HepG2 (cell line): ENCODE results near the gene ITPRIP. TPM values are rescaled to one million over a fixed set of nuclear protein-coding genes. Genes with fewer than 3 reads are reported as not detected.

ENCODE experiments used
- ATAC-seq: fragments of 200-7000 bp; cut with Tn5 transposase; 3 replicates; pipeline ENCODE4 v1.9.1; 2020; ENCODE audit warnings: mild to moderate bottlenecking, moderate library complexity
- BruUV-seq: library from RNA; stranded (reverse); fragments of 400-500 nt; replicated peaks from 2 replicates; lab custom pipeline; 2021; lab: Mats Ljungman, UMichigan
- CTCF ChIA-PET: fragments of 300-600 bp; formaldehyde crosslinking; extraction: SDS; loops from one replicate; lab custom pipeline; 2021; ENCODE audit warnings: low total read pairs, inconsistent platforms, low intra/inter-chr PET ratio; lab: Yijun Ruan, JAX
- POLR2A ChIA-PET: fragments of 350-600 bp; sonication (Branson Sonifier 250); formaldehyde crosslinking; loops from one replicate; lab custom pipeline; 2020; ENCODE audit warnings: antibody characterized with exemption, inconsistent platforms; lab: Yijun Ruan, JAX
- DNase-seq: peaks from one replicate; pipeline ENCODE4 v3.0.0-alpha.2; 2015; ENCODE audit warnings: low spot score
- FAIRE-seq: peaks from 3 replicates; lab custom pipeline; 2011; peaks lifted over from hg19 to GRCh38; lab: Jason Lieb, UNC
- H2AFZ ChIP-seq: one replicate; pipeline ENCODE4 v1.6.1; 2011; ENCODE audit warnings: low read length, inconsistent platforms
- H3K27ac ChIP-seq: fragments of 300-600 bp; 3 replicates; pipeline ENCODE4 v1.8.0; 2011; ENCODE audit warnings: mixed run types, mild to moderate bottlenecking, mixed read lengths, low read length, inconsistent platforms; ENCODE audit not compliant: insufficient read depth; ENCODE audit errors: extremely low read length
- H3K27me3 ChIP-seq, 2 experiments: fragments of 200-600 bp in 1 of 2; 2 replicates in 1 of 2; 3 replicates in 1 of 2; pipeline versions ENCODE4 v1.6.0 to v1.8.0; 2011; ENCODE audit warnings: low read length in 2 of 2, mild to moderate bottlenecking in 2 of 2, moderate library complexity in 2 of 2, inconsistent platforms in 1 of 2; ENCODE audit not compliant: insufficient read depth in 2 of 2, control insufficient read depth in 1 of 2
- H3K36me3 ChIP-seq, 2 experiments: fragments of 200-600 bp in 1 of 2; replicated peaks in 1 of 2; 2 replicates in 1 of 2; 3 replicates in 1 of 2; pipeline versions ENCODE4 v1.5.1 to v1.8.0; 2011; ENCODE audit warnings: low read length in 2 of 2, inconsistent platforms in 1 of 2; ENCODE audit not compliant: insufficient read depth in 2 of 2, control insufficient read depth in 1 of 2
- H3K4me1 ChIP-seq: 2 replicates; pipeline ENCODE4 v1.5.1; 2012; ENCODE audit warnings: low read length, inconsistent platforms; ENCODE audit not compliant: insufficient read depth
- H3K4me2 ChIP-seq: 2 replicates; pipeline ENCODE4 v1.6.0; 2011; ENCODE audit warnings: low read depth, low read length, inconsistent platforms
- H3K4me3 ChIP-seq, 3 experiments: fragments of 200-600 bp in 1 of 3; sonication (generic), shearing (Covaris generic) in 1 of 3; replicated peaks in 1 of 3; 2 replicates each; pipeline ENCODE4 v1.5.1; 2011 to 2016; ENCODE audit warnings: low read length in 3 of 3, inconsistent platforms in 2 of 3, low read depth in 2 of 3, mild to moderate bottlenecking in 2 of 3, control low read depth in 1 of 3, mixed read lengths in 1 of 3; ENCODE audit not compliant: insufficient read depth in 1 of 3
- H3K79me2 ChIP-seq: one replicate; pipeline ENCODE4 v1.6.1; 2011; ENCODE audit warnings: low read length, inconsistent platforms; ENCODE audit not compliant: insufficient read depth
- H3K9ac ChIP-seq: 2 replicates; pipeline ENCODE4 v1.6.0; 2011; ENCODE audit warnings: mild to moderate bottlenecking, low read depth, low read length, inconsistent platforms; ENCODE audit not compliant: insufficient read depth
- H3K9me3 ChIP-seq: 2 replicates; pipeline ENCODE4 v1.5.1; 2012; ENCODE audit warnings: mild to moderate bottlenecking, low read length
- H4K20me1 ChIP-seq: 2 replicates; pipeline ENCODE4 v1.6.0; 2011; ENCODE audit warnings: inconsistent platforms, mild to moderate bottlenecking, low read length, moderate library complexity; ENCODE audit not compliant: insufficient read depth
- AGO2 ChIP-seq: fragments of 200-400 bp; formaldehyde crosslinking; optimal IDR thresholded peaks from 2 replicates; pipeline ENCODE3; 2017; ENCODE audit warnings: mild to moderate bottlenecking, low read depth, low read length, moderate library complexity
- CBFB ChIP-seq: sonication (generic); formaldehyde crosslinking; IDR thresholded peaks from 2 replicates; pipeline ENCODE4 v1.4.0; 2020; ENCODE audit warnings: missing genetic modification reagents
- EHMT2 ChIP-seq: fragments of 200-600 bp; sonication (generic); IDR thresholded peaks from 2 replicates; pipeline ENCODE4 v1.7.0; 2017; ENCODE audit warnings: antibody characterized with exemption, low read depth, low read length, borderline replicate concordance
- EZH2 ChIP-seq: conservative IDR thresholded peaks from 2 replicates; pipeline ENCODE4 v1.6.1; 2012; ENCODE audit warnings: mild to moderate bottlenecking, low read depth, low read length, moderate library complexity
- GMEB2 ChIP-seq: IDR thresholded peaks from 2 replicates; pipeline ENCODE4 v1.6.1; 2016; ENCODE audit warnings: missing biosample characterization, missing genetic modification reagents, low read depth
- KDM5B ChIP-seq: sonication (generic); formaldehyde crosslinking; IDR thresholded peaks from 2 replicates; pipeline ENCODE4 v1.4.0; 2020; ENCODE audit warnings: missing genetic modification reagents, mild to moderate bottlenecking, borderline replicate concordance
- KLF9 ChIP-seq: IDR thresholded peaks from 2 replicates; pipeline ENCODE4 v1.6.1; 2016; ENCODE audit warnings: low read depth
- NR0B2 ChIP-seq: sonication (generic); formaldehyde crosslinking; IDR thresholded peaks from 2 replicates; pipeline ENCODE4 v1.4.0; 2020; ENCODE audit warnings: mild to moderate bottlenecking, missing genetic modification reagents
- PRPF4 ChIP-seq: fragments of 200-400 bp; formaldehyde crosslinking; IDR thresholded peaks from 2 replicates; pipeline ENCODE4 v1.6.1; 2016; ENCODE audit warnings: low read length, low read depth; ENCODE audit not compliant: poor library complexity, severe bottlenecking
- SAP130 ChIP-seq: IDR thresholded peaks from 2 replicates; pipeline ENCODE4 v1.6.1; 2016; ENCODE audit warnings: low read depth
- SMC3 ChIP-seq: IDR thresholded peaks from 2 replicates; pipeline ENCODE4 v1.6.1; 2011; ENCODE audit warnings: low read length, improper control_type of control experiment
- ZBTB46 ChIP-seq: sonication (generic); formaldehyde crosslinking; IDR thresholded peaks from 2 replicates; pipeline ENCODE4 v1.4.0; 2020; ENCODE audit warnings: mild to moderate bottlenecking, missing genetic modification reagents, borderline replicate concordance
- ZKSCAN1 ChIP-seq: fragments of 150-350 bp; IDR thresholded peaks from 2 replicates; pipeline ENCODE4 v1.6.1; 2014; ENCODE audit warnings: low read length
- ZNF224 ChIP-seq: sonication (generic); formaldehyde crosslinking; IDR thresholded peaks from 2 replicates; pipeline ENCODE4 v1.5.0; 2020; ENCODE audit warnings: mild to moderate bottlenecking, missing genetic modification reagents
- ZNF567 ChIP-seq: sonication (generic); formaldehyde crosslinking; IDR thresholded peaks from 2 replicates; pipeline ENCODE4 v1.8.1; 2023; ENCODE audit warnings: mild to moderate bottlenecking, missing genetic modification reagents, borderline replicate concordance
- ZXDC ChIP-seq: sonication (generic); formaldehyde crosslinking; IDR thresholded peaks from 2 replicates; pipeline ENCODE4 v1.5.0; 2020; ENCODE audit warnings: mild to moderate bottlenecking, missing genetic modification reagents
- WGBS: methylation state at CpG from one replicate; pipeline ENCODE4 v1.1.6; 2017; ENCODE audit warnings: low lambda C conversion rate; 5-methylcytosine and 5-hydroxymethylcytosine counted together
- in situ Hi-C: cut with HindIII; loops from 2 replicates; pipeline ENCODE4 v1.10.0; 2017; ENCODE audit warnings: low pct_unique_long_range_greater_than_20kb; ENCODE audit not compliant: extremely low pct_ligation_motif_present
- intact Hi-C: fragments of 100-400 bp; cut with micrococcal nuclease; formaldehyde crosslinking; loops from one replicate; pipeline ENCODE4 v1.10.0; 2022; ENCODE audit not compliant: unreplicated experiment
- polyA plus RNA-seq, 8 experiments: library from polyadenylated mRNA; depleted of rRNA in 3 of 8; stranded (reverse) in 7 of 8; unstranded in 1 of 8; fragments of >200 nt; fragmentation: Illumina TruSeq in 4 of 8; extraction: Trizol in 4 of 8; gene quantifications; 2 replicates each; pipeline versions ENCODE4 v1.2.1 to v1.2.3, GENCODE V29; 2011 to 2016; ENCODE audit warnings: low read depth in 4 of 8, missing spikeins in 1 of 8, mixed read lengths in 1 of 8; ENCODE audit not compliant: insufficient read depth in 1 of 8
- total RNA-seq, 5 experiments: library from RNA; depleted of rRNA; stranded (reverse); fragments of >200 nt; fragmentation: Illumina TruSeq; extraction: Trizol; gene quantifications; 2 replicates each; pipeline ENCODE4 v1.2.3, GENCODE V29; 2016; ENCODE audit warnings: low read depth in 1 of 5

Gene ITPRIP
- total and polyA plus RNA-seq, 2 of the 13 experiments (the other 11 are each of a cell fraction or from before 2014, with no cell fraction given), result 1.00 to 2.8 TPM

GRCh38 chr10:104351061-104351702 is 12.9 kb upstream of the ITPRIP start:
- FAIRE-seq (no peak), DNase-seq (no peak), ATAC-seq (no peak)
- peaks cover 34% of the 10 kb centered on the region for H3K4me1 ChIP-seq
- H3K9ac ChIP-seq, result no peak overlapping the region
- H3K4me2 ChIP-seq, result no peak overlapping the region
- H3K79me2 ChIP-seq, result no peaks in the 10 kb centered on the region
- H4K20me1 ChIP-seq, result no peaks in the 10 kb centered on the region
- intact Hi-C loops (no loop called here), in situ Hi-C loops (loop anchor here (10.0 kb wide), 1 partner anchor 306 kb away; no protein-coding TSS in a partner anchor)
- H3K9me3 ChIP-seq, result no peaks in the 10 kb centered on the region
- H2AFZ ChIP-seq, result no peak overlapping the region
- WGBS, result 0% methylated on average over 2 of the region's 2 CpGs
- peaks cover 0 to 26% of the 10 kb centered on the region in 2 experiments; a peak in 4 of 5 replicates for H3K27me3 ChIP-seq
- no peak overlapping the region for H3K4me3 ChIP-seq
- no peak overlapping the region for H3K27ac ChIP-seq
- TF ChIP-seq ZNF224 (CRISPR knock-in tag) (no peak), ZBTB46 (CRISPR knock-in tag) (no peak), SMC3 (no peak), NR0B2 (no peak), SAP130 (CRISPR knock-in tag) (no peak), ZXDC (CRISPR knock-in tag) (no peak), KDM5B (CRISPR knock-in tag) (no peak), EHMT2 (no peak), AGO2 (no peak), ZNF567 (CRISPR knock-in tag) (no peak), KLF9 (no peak), CBFB (CRISPR knock-in tag) (no peak), PRPF4 (no peak), EZH2 (no peak), GMEB2 (CRISPR knock-in tag) (no peak), ZKSCAN1 (no peak)
- no TSS peak for BruUV-seq
- POLR2A ChIA-PET, result no interaction called here
- CTCF ChIA-PET, result interaction anchor here (1.4 to 3.2 kb wide), 3 partner anchors 46 to 77 kb away, joined by 6 to 42 read pairs (median 42); no protein-coding TSS in a partner anchor
- H3K36me3 ChIP-seq, result no peaks in the 10 kb centered on the region
